ENCODE data around the gene PIGQ.
A peak's percentile ranks its signal among the peaks of the same experiment; 100 is the strongest.

The PIGQ gene

DNA sequence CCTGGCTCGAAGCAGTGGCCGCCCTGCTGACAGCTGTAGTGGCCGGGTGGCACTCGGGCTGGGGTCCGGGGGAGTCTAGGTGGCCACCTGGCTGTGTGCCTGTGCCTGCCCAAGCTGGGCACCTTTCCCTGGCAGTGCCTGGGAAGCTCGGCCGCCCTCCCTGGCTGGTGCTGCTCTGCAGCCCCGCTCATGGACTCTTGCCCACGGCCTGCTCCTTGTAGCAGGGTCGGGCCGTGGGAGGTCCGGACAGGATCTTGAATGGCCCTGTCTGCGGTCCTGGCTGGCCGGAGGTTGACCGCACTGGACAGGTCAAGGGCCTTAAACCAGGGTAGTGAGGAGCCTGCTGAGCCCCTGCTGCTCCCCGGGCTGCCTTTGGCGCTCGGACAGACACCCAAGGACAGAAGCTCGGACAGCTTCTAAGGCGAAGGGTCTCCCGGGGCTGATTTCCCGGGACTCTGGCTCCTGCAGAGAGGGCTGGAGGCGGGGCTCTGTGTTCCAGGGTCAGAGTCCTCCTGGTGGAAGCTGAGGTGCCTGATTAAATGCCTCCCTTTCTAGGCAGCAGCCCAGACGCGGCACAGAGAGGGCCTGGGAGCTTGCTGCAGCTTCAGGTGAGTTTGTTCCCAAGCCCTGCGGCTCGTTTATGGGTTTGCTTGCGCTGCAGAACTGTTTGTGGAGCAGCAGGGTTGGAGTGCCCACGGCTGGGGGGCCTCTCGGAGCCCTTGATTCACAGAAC, 36.2 kb upstream of the PIGQ start:
- no peak for DNase-seq (ENCODE audit: low read depth in 3 of 3, low spot score in 1 of 3)

DNA sequence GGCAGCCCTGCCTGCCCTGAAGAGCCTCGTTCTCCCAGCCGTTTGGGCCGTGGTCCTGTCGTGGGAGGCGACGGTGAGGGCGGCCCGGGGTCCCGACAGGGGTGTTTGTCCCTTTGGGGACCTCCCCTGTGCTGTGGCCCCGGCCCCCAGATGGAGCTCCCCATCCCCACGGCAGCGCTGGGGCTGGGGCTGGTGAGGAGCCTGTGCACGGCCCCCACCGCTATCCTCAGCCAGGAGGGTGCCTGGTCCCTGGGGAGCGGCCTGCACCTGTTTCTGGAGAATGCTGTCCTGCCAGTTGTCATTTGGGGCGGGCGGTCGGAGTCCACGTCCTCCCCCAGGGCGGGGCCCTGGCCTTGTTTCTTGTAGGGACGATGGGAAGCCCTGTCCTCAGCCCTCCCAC, 35.6 kb upstream of the PIGQ start:
- DNase-seq (ENCODE audit: low read depth in 3 of 3, low spot score in 1 of 3), result no peak

DNA sequence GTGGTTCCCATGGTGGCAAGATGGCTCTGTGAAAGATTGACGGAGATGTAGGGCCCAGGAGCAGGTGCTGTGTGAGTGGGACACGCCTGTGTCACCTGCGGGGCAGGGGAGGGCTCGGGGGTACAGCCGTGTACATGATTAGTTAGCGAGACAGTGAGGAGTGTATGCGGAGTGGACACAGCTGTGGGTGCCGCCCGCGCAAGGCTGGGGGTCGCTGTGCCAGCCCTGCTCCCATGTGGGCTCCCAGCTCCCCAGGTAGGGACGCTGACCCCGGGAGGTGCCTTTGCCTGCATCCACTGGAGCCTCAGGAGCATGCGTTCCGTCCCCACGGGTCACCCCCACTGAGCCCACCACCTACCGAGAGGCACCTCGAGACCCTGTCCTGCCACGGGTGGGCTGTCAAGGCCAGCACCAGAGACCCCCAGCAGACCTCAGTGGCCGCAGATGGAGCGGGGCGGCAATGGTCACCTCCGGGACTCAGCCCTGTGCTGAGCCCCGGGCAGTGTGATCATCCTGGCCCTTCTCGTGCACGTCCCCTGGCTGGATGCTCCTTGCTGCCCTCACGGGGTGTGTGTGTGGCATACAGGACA, 34.8 kb upstream of the PIGQ start:
- no peak for DNase-seq (ENCODE audit: low read depth in 3 of 3, low spot score in 1 of 3)

DNA sequence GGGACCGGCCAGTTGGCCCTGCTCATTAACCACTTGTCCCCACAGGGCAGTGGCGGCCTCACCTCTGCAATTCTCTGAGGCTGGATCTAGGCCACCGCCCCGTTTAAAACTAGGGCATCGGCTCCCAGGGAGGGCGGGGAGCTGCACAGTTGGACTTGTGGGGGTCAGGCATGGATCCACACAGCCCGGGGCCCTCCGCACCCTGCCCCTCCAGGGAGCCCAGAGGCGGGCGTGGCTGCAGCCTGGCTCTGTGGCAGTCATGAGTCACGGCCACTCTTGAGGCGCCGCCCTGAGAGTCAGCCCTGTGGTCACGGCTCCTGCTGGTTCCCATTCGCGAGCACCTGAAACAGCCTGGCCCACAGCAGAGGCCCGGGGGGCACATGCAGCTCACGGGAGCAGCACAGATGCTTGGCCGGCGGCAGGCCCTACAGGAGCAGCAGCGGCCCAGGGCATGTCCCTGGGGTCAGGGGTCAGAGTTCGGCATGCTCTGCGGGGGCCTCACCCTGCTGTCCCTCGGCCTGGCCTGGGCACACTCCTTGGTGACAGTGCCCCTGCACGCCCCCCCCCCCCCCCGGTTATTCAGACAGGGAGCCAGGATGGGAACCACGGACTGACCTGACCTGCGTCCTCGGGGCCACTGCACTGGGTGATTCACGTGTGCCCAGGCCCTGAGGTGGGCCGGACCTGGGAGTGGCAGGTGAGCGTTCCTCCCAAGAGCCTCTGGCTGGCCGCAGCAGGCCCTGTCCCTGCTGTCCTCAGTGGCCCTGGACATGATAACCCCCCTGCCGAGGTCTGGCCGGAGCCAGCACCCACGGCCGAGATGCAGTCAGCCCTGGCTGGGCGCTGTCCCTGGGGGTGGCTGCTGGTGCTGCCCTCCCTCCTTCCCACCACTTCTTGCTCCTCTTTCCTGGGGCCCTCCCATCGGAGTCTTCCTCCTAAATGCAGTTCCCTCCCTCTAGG, 34.0 kb upstream of the PIGQ start:
- DNase-seq (ENCODE audit: low read depth in 3 of 3, low spot score in 1 of 3), result no peak

DNA sequence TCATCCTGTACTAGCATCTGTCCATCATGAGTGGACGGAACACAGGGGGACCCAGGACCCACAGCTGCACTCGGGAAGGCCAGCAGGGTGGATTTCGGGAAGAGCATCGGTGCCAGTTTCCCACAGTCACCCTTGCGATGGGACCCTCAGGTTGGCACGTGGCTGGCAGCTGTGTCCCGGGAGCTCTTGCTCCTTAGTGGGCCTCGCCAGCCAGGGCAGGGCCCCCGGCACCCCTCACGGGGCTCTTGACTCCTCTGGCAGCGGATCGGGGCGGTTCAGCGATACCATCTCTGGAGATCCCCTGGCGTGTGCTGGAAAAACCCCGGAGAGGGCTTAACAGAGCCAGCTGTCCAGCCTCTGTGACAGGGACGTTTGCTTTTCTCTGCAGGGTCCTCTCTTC, 33.0 kb upstream of the PIGQ start:
- DNase-seq (ENCODE audit: low read depth in 3 of 3, low spot score in 1 of 3), result no peak

DNA sequence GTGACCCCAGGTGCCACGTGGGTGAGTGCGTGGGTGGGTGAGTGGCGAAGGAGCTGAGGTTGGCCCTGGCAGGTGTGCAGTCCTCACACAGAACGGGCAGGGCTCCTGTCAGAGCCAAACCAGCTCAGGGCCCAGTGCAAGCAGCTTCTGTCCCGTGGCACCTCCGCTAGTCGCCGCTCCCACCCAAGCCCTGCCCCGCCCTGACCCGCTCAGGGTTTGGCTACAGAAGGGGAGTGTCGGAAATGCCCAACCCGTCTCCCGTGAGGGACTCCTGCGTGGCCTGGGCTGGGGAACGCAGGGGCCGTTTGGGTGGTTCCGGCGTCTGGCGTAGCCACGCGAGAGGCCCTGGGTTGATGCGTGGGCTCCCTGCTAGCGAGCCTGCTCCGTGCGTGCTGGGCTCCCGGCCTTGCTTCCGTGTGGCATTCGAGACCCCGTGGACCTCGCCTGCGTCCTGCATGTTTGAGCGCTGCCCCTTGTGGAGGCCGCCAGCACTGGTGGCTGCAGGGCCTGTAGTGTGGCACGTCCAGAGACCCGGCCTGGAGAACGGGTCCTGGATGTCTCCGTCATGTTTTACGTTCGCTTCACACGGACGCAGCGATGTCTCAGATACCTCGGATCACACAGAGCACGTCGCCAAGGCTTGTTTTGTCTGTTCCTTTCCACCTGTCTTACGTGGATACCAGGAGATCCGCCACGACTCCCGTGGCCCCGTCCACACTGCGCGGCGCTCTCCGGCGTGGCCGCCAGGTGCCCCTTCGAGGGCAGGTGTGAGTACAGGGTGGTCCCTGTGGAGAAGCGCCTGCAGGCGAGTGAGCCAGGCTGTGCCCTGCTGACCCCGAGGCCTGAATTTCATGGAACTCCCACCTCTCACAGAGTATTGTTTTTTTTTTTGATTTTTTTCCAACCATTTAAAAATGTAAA, 32.1 kb upstream of the PIGQ start:
- DNase-seq (ENCODE audit: low read depth in 3 of 3, low spot score in 1 of 3), result no peak

DNA sequence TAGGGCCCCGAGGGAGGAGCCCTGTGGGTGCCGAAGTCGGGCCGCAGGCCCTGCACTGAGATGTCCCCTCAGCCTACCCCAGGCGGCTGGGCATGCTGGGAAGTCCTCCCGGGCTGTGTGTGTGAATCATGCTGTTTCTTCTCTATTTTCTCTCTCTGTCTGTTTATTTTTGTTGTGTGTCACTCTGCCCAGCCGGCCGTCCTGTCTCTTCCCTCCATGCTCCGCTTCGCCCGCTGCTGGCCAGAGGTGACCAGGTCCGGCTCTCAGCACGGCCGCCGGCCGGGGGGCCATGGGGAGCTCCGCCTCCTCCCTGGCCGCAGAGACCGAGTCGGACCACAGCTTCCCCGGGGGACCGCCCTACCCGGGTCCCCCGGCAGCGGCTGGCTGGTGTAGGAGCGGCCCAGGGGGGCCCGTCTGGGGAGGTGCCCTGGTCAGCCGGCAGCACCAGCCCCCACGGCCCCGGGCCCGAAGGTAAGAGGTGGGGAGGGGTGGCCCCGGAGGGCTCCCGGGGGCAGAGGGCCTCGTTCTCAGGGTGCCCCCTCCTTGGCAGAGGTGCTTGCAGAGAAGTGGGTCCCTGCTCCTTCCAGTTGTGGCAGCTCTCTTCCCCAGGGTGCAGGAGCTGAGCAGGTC, 29.8 kb upstream of the PIGQ start:
- DNase-seq (ENCODE audit: low read depth in 3 of 3, low spot score in 1 of 3), result no peak

DNA sequence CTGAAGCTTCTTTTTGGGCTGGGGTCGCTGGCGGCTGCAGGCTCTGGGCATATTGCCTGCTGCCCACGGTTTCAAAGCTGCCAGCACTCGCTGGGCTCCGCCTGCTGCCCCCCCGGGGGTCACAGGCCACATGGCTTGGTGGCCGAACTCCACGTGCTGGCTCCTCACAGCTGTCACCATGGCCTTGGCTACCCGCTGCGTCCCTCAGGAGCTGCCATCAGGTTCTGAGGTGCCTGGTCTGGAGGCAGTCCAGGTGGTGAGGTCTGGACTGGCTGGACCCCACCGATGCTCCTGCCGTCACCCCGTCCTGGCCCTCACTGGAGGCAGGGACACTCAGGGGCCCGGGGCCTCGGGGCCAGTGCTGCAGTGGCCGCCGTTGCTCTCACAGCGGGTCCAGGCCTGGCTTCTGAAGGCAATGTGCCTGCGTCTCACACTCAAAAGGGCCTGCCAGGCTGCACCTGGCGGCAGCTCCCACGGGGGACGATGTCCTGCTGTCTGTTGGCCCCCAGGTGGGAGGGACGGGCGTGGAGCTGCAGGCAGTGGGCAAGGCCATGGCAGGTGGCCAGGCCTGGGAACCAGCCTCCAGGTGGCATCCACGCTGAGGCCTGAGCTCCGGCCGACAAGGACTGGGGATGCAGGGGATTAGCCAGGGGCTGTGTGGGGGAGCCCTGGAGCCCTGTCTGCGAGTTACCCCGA, 29.0 kb upstream of the PIGQ start:
- no peak for DNase-seq (ENCODE audit: low read depth in 3 of 3, low spot score in 1 of 3)

DNA sequence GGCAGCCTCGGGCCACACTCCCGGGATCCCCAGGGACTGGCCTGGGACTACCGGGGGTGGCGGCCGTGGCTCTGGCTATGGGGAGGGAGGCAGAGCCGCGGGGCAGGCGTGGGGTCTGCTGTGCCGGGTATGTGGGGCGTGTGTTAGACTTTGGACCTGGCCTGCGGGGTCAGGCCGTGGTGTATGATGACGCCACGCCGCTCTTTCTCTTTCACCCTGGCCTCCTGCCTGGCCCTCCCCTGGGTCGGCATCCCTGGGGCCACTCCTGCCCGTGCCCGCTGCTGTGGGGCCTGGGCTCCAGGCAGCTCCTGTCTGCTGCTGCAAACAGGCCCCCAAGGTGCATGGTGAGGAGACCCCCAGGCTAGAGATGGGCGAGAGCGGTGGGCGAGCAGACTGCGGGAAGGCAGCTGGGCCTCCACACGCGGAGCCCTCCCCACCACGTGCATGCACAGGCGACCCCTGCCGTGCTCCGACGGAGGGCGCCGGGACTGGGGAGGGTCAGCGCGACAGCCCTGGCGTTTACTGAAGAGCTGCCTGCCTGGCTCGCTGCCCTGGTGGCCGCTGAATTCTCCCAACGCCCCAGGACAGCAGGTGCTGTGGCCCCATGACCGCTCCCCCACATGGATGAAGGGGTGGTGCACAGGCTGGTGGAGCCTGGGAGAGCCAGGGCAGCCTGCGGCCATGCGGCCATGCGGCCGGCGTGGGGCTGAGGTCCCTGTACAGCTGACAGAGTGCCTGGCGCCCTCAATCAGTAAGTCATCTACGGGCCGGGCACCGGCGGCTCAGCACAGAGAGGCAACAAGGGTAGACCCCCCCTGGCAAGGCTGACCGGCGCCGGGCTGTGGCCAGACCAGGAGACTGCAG, 26.2 kb upstream of the PIGQ start:
- DNase-seq (ENCODE audit: low read depth in 3 of 3, low spot score in 1 of 3), result no peak

DNA sequence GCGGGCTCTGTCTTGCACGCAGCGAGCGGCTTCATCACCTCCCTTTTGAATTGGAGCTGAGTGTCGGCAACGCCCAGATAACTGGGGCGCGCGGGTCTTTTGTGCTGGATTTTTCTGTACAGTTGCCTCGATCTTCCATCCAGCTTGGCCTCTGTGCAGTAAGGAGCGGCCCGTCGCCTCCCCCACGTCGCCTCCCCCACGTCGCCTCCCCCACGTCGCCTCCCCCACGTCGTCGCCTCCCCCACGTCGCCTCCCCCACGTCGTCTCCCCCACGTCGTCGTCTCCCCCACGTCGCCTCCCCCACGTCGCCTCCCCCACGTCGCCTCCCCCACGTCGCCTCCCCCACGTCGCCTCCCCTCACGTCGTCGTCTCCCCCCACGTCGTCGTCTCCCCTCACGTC, 25.3 kb upstream of the PIGQ start:
- DNase-seq (ENCODE audit: low read depth in 3 of 3, low spot score in 1 of 3), result no peak

DNA sequence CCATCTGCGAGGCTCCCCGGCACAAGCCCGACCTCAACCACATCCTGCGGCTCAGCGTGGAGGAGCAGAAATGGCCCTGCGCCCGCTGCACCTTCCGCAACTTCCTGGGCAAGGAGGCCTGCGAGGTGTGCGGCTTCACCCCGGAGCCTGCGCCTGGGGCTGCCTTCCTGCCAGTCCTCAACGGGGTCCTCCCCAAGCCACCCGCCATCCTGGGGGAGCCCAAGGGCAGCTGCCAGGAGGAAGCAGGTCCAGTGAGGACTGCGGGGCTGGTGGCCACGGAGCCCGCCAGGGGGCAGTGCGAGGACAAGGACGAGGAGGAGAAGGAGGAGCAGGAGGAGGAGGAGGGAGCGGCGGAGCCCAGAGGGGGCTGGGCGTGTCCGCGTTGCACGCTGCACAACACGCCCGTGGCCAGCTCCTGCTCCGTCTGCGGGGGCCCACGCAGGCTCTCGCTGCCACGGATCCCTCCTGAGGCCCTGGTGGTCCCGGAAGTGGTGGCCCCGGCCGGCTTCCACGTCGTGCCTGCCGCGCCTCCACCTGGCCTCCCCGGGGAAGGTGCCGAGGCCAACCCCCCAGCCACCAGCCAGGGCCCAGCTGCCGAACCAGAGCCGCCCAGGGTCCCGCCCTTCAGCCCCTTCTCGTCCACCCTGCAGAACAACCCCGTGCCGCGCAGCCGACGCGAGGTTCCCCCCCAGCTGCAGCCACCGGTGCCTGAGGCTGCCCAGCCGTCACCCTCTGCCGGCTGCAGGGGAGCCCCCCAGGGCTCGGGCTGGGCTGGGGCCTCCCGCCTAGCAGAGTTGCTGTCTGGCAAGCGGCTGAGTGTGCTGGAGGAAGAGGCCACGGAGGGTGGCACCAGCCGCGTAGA, 22.6 kb upstream of the PIGQ start:
- DNase-seq (ENCODE audit: low read depth in 3 of 3, low spot score in 1 of 3), result peak in 1 of 3 donors; percentile 45

DNA sequence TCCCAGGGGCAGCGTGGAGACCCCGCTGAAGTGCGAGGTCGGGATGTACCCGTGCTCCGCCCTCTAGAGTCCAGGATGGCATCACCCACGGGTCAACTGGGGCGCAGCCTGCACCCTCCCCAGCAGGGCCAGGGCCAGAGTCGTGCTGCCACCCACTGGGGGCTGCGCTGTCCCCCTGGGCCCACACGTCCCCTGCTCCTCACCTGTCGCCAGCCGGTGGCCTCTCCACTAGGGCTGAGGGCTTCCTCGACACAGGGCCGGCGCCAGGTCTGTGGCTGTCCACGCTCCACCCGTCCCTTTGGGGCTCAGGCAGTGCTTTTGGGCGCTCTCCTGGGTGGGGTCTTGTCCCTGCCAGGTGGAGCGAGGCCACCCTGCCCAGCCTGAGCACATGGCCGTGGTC, 21.2 kb upstream of the PIGQ start:
- DNase-seq (ENCODE audit: low read depth in 3 of 3, low spot score in 1 of 3), result no peak

DNA sequence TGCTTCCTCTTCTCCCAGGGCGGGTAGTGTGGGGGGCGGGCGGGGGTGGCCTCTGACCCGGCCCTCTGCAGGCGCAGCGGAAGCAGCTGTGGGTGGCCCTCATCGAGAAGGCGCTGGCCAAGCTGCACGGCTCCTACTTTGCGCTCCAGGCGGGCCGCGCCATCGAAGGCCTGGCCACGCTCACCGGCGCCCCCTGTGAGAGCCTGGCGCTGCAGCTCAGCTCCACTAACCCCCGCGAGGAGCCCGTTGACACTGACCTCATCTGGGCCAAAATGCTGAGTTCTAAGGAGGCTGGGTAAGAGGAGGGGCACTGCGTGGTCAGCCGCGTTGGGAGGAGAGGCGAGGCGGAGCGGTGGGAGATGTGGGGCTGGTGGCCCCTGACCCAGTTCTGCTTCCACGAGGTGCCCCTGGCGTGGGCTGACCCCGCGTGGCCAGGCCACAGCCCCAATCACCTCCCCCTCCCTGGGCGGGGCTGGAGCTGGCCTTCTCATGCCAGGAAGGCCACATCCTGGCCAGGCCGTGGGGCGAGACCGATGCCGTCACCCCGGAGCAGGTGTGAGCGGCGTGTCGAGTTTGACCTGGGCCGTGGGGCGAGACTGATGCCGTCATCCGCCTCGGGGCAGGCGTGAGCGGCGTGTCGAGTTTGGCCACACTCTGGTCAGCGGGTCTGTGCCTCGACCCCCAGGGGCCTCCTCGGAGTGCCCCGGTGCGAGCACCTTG, 20.1 kb upstream of the PIGQ start:
- no peak for DNase-seq (ENCODE audit: low read depth in 3 of 3, low spot score in 1 of 3)

DNA sequence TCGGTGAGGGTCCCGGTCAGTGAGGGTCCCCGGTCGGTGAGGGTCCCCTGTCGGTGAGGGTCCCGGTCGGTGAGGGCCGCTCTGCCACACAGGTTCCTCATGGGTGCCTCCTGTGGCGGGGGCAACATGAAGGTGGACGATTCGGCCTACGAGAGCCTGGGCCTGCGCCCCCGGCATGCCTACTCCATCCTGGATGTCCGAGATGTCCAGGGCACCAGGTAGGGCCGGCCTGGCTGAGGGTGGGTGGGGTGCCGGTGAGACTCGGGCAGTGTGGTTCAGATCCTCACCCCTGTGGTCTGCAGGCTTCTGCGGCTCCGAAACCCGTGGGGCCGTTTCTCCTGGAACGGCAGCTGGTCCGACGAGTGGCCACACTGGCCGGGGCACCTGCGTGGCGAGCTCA, 18.6 kb upstream of the PIGQ start:
- no peak for DNase-seq (ENCODE audit: low read depth in 3 of 3, low spot score in 1 of 3)

DNA sequence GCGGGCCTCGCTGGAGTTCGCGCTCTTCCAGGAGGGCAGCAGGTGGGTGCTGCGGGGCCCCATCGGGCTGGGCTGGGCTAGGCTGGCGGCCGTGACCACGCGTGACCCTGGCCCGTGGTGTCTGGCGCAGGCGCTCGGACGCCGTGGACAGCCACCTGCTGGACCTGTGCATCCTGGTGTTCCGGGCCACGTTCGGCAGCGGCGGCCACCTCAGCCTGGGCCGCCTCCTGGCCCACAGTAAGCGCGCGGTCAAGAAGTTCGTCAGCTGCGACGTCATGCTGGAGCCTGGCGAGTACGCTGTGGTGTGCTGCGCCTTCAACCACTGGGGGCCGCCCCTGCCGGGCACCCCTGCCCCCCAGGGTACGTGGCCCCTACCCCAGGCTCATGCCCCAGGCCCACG, 17.6 kb upstream of the PIGQ start:
- no peak for DNase-seq (ENCODE audit: low read depth in 3 of 3, low spot score in 1 of 3)

DNA sequence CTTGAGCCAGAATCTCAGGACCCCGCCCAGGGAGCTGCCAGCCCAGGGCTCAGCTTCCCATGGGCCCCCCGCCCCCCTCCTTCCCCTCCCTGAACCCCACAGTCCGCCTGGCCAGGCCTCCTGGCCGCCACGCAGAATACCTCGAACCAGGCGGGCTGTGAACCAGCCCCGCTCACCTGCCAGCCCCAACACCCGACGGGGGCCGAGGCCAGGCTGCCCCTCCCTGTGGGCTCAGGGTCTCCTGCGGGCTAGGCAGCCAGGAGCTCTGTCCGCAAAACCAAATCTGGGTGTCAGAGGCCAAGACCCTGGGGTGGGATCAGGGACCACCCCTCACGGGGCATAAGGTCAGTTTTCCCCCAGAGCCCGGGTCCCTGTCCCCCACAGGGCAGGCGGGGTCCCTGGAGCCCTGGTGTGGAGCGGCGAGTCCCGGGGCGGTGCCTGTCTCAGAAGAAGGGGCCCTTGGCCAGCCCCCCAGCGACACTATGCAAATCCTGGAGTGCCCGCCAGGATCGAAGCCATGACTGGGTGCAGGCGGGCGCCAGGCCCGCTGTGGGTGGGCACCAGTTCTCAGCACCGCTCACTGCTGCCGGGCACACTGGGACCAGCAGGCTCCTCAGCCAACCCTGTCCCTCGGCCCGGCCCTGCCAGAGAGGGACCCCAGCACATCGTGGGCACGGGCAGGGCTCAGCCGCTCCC, 16.0 kb upstream of the PIGQ start:
- no peak for DNase-seq (ENCODE audit: low read depth in 3 of 3, low spot score in 1 of 3)

DNA sequence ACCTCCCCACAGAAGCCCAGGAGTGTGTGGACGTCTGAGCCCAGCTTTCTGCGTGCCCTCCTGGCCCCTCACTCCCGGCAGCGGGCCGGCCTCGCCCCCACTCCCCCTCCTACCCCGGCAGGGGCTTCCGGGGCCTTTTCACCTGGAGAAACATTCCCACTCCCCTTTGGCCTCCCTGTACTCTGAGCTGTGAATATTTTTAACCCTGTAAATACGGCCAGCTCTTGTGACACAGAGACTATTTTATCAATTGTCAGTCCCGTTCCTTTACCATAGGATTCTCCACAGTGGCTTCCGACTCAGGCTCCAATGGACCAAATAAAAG, 15.5 kb upstream of the PIGQ start:
- no peak for DNase-seq (ENCODE audit: low read depth in 3 of 3, low spot score in 1 of 3)
